ENCODE measurements around the gene ERAP2. TPM values are rescaled to one million over a fixed set of nuclear protein-coding genes. Genes with fewer than 3 reads are reported as not detected.

Gene ERAP2
- total RNA-seq, 1 experiment from 2014 or later, result 4.5 TPM

DNA sequence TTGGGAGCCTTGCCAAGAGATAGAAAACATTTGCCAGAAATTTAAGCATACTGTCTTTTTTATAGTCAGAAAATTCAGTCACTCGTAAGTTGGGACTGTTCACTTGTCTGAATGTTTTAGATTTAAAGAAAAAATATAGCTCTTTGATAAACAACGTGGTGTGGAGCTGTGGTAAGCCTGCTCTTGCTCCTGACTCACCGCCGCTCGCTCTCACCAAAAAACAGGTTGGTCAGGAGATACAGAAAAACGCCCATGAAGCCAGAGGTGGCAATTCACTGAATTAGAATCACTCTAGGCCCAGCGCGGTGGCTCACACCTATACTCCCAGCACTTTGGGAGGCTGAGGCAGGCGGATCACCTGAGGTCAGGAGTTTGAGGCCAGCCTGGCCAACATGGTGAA lies 65.8 kb downstream of the ERAP2 start:
- DNase-seq, result no peak
- Histone ChIP-seq H3K9me3 (no peaks in the 10 kb centered on the region), H3K4me1 (peaks cover 3% of the 10 kb centered on the region; the same call in 1 of the 2 replicates), H3K27me3 (replicated peaks; ENCODE audit: control insufficient read depth, insufficient read depth, low read length) (no peaks in the 10 kb centered on the region), H3K36me3 (ENCODE audit: control insufficient read depth, insufficient read depth, low read length) (no peaks in the 10 kb centered on the region), H3K4me3 (ENCODE audit: low read depth, low read length) (no peak overlapping the region)
- H3K36me3 Mint-ChIP-seq (ENCODE audit: insufficient read depth, unreplicated experiment), result no peaks in the 10 kb centered on the region
- no peaks in the 10 kb centered on the region for H3K9me3 Mint-ChIP-seq (ENCODE audit: unreplicated experiment)
- ChIA-PET CTCF (no interaction called here), POLR2A (no interaction called here)
- H3K27ac Mint-ChIP-seq (ENCODE audit: unreplicated experiment), result no peak overlapping the region
- no TSS peak for BruUV-seq (replicated peaks)
- TF ChIP-seq CTCF (IDR thresholded peaks at IDR 0.05; ENCODE audit: insufficient read depth in 1 of 2, low read depth in 1 of 2, low read length in 1 of 2, severe bottlenecking in 1 of 2, unreplicated experiment in 1 of 2), result no peak
- no peaks in the 10 kb centered on the region for H3K27me3 Mint-ChIP-seq (ENCODE audit: insufficient read depth, unreplicated experiment)
- H3K4me1 Mint-ChIP-seq (ENCODE audit: low read depth, unreplicated experiment), result peaks cover 16% of the 10 kb centered on the region
- no peak overlapping the region for H3K4me3 Mint-ChIP-seq (ENCODE audit: unreplicated experiment)
- intact Hi-C loops (cut with micrococcal nuclease; ENCODE audit: unreplicated experiment), result no loop called here

- no peaks in the 10 kb centered on the region for H3K36me3 Mint-ChIP-seq (ENCODE audit: insufficient read depth, unreplicated experiment)
- intact Hi-C loops (cut with micrococcal nuclease; ENCODE audit: unreplicated experiment), result no loop called here
- no peak overlapping the region for H3K4me3 ChIP-seq (ENCODE audit: low read depth, low read length)
- H3K27me3 ChIP-seq (replicated peaks; ENCODE audit: control insufficient read depth, insufficient read depth, low read length), result no peaks in the 10 kb centered on the region
- no peaks in the 10 kb centered on the region for H3K36me3 ChIP-seq (ENCODE audit: control insufficient read depth, insufficient read depth, low read length)
- ChIA-PET CTCF (no interaction called here), POLR2A (no interaction called here)
- peaks cover 16% of the 10 kb centered on the region for H3K4me1 Mint-ChIP-seq (ENCODE audit: low read depth, unreplicated experiment)
- no peak overlapping the region for H3K4me3 Mint-ChIP-seq (ENCODE audit: unreplicated experiment)
- no peaks in the 10 kb centered on the region for H3K9me3 Mint-ChIP-seq (ENCODE audit: unreplicated experiment)
- H3K4me1 ChIP-seq, result no peaks in the 10 kb centered on the region; the same call in 1 of the 2 replicates
- BruUV-seq (replicated peaks), result no TSS peak
- H3K9me3 ChIP-seq, result no peaks in the 10 kb centered on the region
- no peak overlapping the region for H3K27ac Mint-ChIP-seq (ENCODE audit: unreplicated experiment)
- no peak for DNase-seq
- TF ChIP-seq CTCF (IDR thresholded peaks at IDR 0.05; ENCODE audit: insufficient read depth in 1 of 2, low read depth in 1 of 2, low read length in 1 of 2, severe bottlenecking in 1 of 2, unreplicated experiment in 1 of 2), result no peak
- H3K27me3 Mint-ChIP-seq (ENCODE audit: insufficient read depth, unreplicated experiment), result no peaks in the 10 kb centered on the region
Measured at GRCh38 chr5:96942911-96943310, 66.6 kb downstream of the ERAP2 start.

DNA sequence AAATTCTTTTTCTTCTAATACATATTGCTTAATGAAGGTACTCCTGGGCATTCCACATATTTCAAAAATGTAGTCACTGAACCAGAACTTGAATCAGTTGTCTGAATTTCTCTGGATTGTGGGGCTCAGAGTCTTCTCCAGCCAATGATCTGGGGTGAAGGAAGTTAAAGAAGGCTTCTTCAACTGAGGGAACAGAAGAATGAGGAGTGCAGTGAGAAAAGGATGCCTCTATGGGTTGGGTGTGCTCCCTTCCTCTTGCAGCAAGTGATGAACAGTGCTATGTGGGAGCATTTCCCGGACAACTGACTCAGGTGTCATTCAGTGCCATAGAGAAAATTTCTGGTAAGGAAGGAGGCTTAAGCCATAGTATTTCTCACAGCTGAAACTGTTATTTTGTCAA lies 67.5 kb downstream of the ERAP2 start:
- Mint-ChIP-seq H3K27ac (ENCODE audit: unreplicated experiment) (no peak overlapping the region), H3K27me3 (ENCODE audit: insufficient read depth, unreplicated experiment) (no peaks in the 10 kb centered on the region), H3K36me3 (ENCODE audit: insufficient read depth, unreplicated experiment) (no peaks in the 10 kb centered on the region), H3K4me1 (ENCODE audit: low read depth, unreplicated experiment) (peaks cover 10% of the 10 kb centered on the region), H3K4me3 (ENCODE audit: unreplicated experiment) (no peak overlapping the region), H3K9me3 (ENCODE audit: unreplicated experiment) (no peaks in the 10 kb centered on the region)
- Histone ChIP-seq H3K4me3 (ENCODE audit: low read depth, low read length) (no peak overlapping the region), H3K4me1 (no peaks in the 10 kb centered on the region; the same call in 1 of the 2 replicates), H3K27me3 (replicated peaks; ENCODE audit: control insufficient read depth, insufficient read depth, low read length) (no peaks in the 10 kb centered on the region), H3K36me3 (ENCODE audit: control insufficient read depth, insufficient read depth, low read length) (no peaks in the 10 kb centered on the region), H3K9me3 (peaks cover under 1% of the 10 kb centered on the region; the same call in 1 of the 2 replicates)
- ChIA-PET CTCF (interaction anchor here (0.9 kb wide), 1 partner anchor 75 kb away, joined by 3 read pairs; no protein-coding TSS in a partner anchor), POLR2A (no interaction called here)
- intact Hi-C loops (cut with micrococcal nuclease; ENCODE audit: unreplicated experiment), result no loop called here
- no TSS peak for BruUV-seq (replicated peaks)
- no peak for DNase-seq
- no peak for TF ChIP-seq CTCF (IDR thresholded peaks at IDR 0.05; ENCODE audit: insufficient read depth in 1 of 2, low read depth in 1 of 2, low read length in 1 of 2, severe bottlenecking in 1 of 2, unreplicated experiment in 1 of 2)
